Astrocyte (in vitro differentiated cells and primary cell): ENCODE results near the gene DNAJC10. TPM values are rescaled to one million over a fixed set of nuclear protein-coding genes. Genes with fewer than 3 reads are reported as not detected.

Source experiments
- DNase-seq: peaks from one replicate; pipeline ENCODE4 v3.0.0-alpha.2; 2010; ENCODE audit warnings: low read depth
- FAIRE-seq: peaks from 2 replicates; lab custom pipeline; 2011; peaks lifted over from hg19 to GRCh38; lab: Jason Lieb, UNC
- H2AFZ ChIP-seq: 2 replicates; pipeline ENCODE4 v1.6.0; 2012; ENCODE audit warnings: low read depth, low read length, inconsistent platforms
- H3K27ac ChIP-seq: 2 replicates; pipeline ENCODE4 v1.5.1; 2011; ENCODE audit warnings: low read depth, low read length, inconsistent platforms
- H3K27me3 ChIP-seq: 2 replicates; pipeline ENCODE4 v1.6.0; 2011; ENCODE audit warnings: low read length, inconsistent platforms; ENCODE audit not compliant: insufficient read depth
- H3K36me3 ChIP-seq: 2 replicates; pipeline ENCODE4 v1.5.1; 2011; ENCODE audit warnings: low read length, inconsistent platforms; ENCODE audit not compliant: insufficient read depth
- H3K4me1 ChIP-seq: 2 replicates; pipeline ENCODE4 v1.5.1; 2011; ENCODE audit warnings: low read length, inconsistent platforms; ENCODE audit not compliant: insufficient read depth
- H3K4me2 ChIP-seq: 2 replicates; pipeline ENCODE4 v1.6.0; 2012; ENCODE audit warnings: low read length, inconsistent platforms
- H3K4me3 ChIP-seq: 2 replicates; pipeline ENCODE4 v1.5.1; 2011; ENCODE audit warnings: low read depth, mild to moderate bottlenecking, low read length, inconsistent platforms; ENCODE audit not compliant: insufficient read depth
- H3K79me2 ChIP-seq: 2 replicates; pipeline ENCODE4 v1.6.0; 2012; ENCODE audit warnings: mild to moderate bottlenecking, low read length, inconsistent platforms; ENCODE audit not compliant: insufficient read depth
- H3K9ac ChIP-seq: 2 replicates; pipeline ENCODE4 v1.6.0; 2012; ENCODE audit warnings: mild to moderate bottlenecking, low read length, inconsistent platforms
- H3K9me3 ChIP-seq: 2 replicates; pipeline ENCODE4 v1.5.1; 2012; ENCODE audit warnings: low read depth, mild to moderate bottlenecking, low read length, inconsistent platforms; ENCODE audit not compliant: insufficient read depth
- H4K20me1 ChIP-seq: 2 replicates; pipeline ENCODE4 v1.6.0; 2012; ENCODE audit warnings: low read length, inconsistent platforms; ENCODE audit not compliant: insufficient read depth
- H3K27ac Mint-ChIP-seq: one replicate; pipeline ENCODE4 v1.8.0; 2021; ENCODE audit warnings: mild to moderate bottlenecking, mixed read lengths; ENCODE audit not compliant: unreplicated experiment
- H3K27me3 Mint-ChIP-seq: one replicate; pipeline ENCODE4 v1.8.0; 2021; ENCODE audit warnings: low read depth, mixed read lengths; ENCODE audit not compliant: unreplicated experiment
- H3K36me3 Mint-ChIP-seq: one replicate; pipeline ENCODE4 v1.8.0; 2021; ENCODE audit warnings: low read depth, mixed read lengths; ENCODE audit not compliant: unreplicated experiment
- H3K4me1 Mint-ChIP-seq: one replicate; pipeline ENCODE4 v1.8.0; 2021; ENCODE audit warnings: low read depth, mixed read lengths; ENCODE audit not compliant: unreplicated experiment
- H3K4me3 Mint-ChIP-seq: one replicate; pipeline ENCODE4 v1.8.0; 2021; ENCODE audit warnings: mild to moderate bottlenecking, moderate library complexity, mixed read lengths; ENCODE audit not compliant: unreplicated experiment
- H3K9me3 Mint-ChIP-seq: one replicate; pipeline ENCODE4 v1.8.0; 2021; ENCODE audit warnings: mild to moderate bottlenecking, mixed read lengths; ENCODE audit not compliant: unreplicated experiment
- EZH2 ChIP-seq: IDR thresholded peaks from 2 replicates; pipeline ENCODE4 v1.6.1; 2012; ENCODE audit warnings: mild to moderate bottlenecking, low read length, inconsistent platforms; ENCODE audit not compliant: insufficient read depth
- total RNA-seq: library from RNA; stranded (reverse); gene quantifications from 2 replicates; pipeline ENCODE4 v1.2.1, GENCODE V29; 2021
- TF ChIP-seq, protein P1 (sequence below): IDR thresholded peaks from 2 replicates; pipeline ENCODE4 v1.5.1; 2011; ENCODE audit warnings: low read depth, mild to moderate bottlenecking, inconsistent platforms, low read length, moderate library complexity; ENCODE audit not compliant: insufficient read depth

The DNAJC10 gene
- total RNA-seq, 1 donor from 2014 or later: 169 TPM

GRCh38 chr2:182715121-182715891 lies 751 bp upstream of the DNAJC10 start:
- H3K9ac ChIP-seq: peak overlapping the region; percentile 96
- no peaks in the 10 kb centered on the region for H3K9me3 Mint-ChIP-seq
- DNase-seq (peak; percentile 5), FAIRE-seq (no peak)
- peaks cover 11% of the 10 kb centered on the region for H3K4me1 Mint-ChIP-seq
- peak overlapping the region; percentile 97 for H2AFZ ChIP-seq
- H3K9me3 ChIP-seq: no peaks in the 10 kb centered on the region
- peak overlapping the region; percentile 99 for H3K4me3 ChIP-seq
- H3K36me3 ChIP-seq: peaks cover 7% of the 10 kb centered on the region
- TF ChIP-seq, protein P1, sequence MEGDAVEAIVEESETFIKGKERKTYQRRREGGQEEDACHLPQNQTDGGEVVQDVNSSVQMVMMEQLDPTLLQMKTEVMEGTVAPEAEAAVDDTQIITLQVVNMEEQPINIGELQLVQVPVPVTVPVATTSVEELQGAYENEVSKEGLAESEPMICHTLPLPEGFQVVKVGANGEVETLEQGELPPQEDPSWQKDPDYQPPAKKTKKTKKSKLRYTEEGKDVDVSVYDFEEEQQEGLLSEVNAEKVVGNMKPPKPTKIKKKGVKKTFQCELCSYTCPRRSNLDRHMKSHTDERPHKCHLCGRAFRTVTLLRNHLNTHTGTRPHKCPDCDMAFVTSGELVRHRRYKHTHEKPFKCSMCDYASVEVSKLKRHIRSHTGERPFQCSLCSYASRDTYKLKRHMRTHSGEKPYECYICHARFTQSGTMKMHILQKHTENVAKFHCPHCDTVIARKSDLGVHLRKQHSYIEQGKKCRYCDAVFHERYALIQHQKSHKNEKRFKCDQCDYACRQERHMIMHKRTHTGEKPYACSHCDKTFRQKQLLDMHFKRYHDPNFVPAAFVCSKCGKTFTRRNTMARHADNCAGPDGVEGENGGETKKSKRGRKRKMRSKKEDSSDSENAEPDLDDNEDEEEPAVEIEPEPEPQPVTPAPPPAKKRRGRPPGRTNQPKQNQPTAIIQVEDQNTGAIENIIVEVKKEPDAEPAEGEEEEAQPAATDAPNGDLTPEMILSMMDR: no peak
- no peak for TF ChIP-seq EZH2
- peaks cover 15% of the 10 kb centered on the region for H3K4me1 ChIP-seq
- H3K4me3 Mint-ChIP-seq: no peak overlapping the region
- peak overlapping the region; percentile 82 for H3K27ac ChIP-seq
- H3K27me3 ChIP-seq: no peaks in the 10 kb centered on the region
- no peak overlapping the region for H3K27ac Mint-ChIP-seq
- H3K4me2 ChIP-seq: peak overlapping the region; percentile 100
- no peaks in the 10 kb centered on the region for H3K36me3 Mint-ChIP-seq
- peaks cover 26% of the 10 kb centered on the region for H3K79me2 ChIP-seq
- no peaks in the 10 kb centered on the region for H3K27me3 Mint-ChIP-seq
- no peaks in the 10 kb centered on the region for H4K20me1 ChIP-seq

- Histone ChIP-seq H3K4me3 (peak overlapping the region; percentile 99), H3K9ac (peak overlapping the region; percentile 96), H3K4me2 (peak overlapping the region; percentile 100), H3K9me3 (no peaks in the 10 kb centered on the region), H3K27me3 (no peaks in the 10 kb centered on the region), H3K79me2 (peaks cover 26% of the 10 kb centered on the region), H3K4me1 (peaks cover 15% of the 10 kb centered on the region), H2AFZ (peak overlapping the region; percentile 97), H3K27ac (peak overlapping the region; percentile 82), H4K20me1 (no peaks in the 10 kb centered on the region), H3K36me3 (peaks cover 16% of the 10 kb centered on the region)
- Mint-ChIP-seq H3K27me3 (no peaks in the 10 kb centered on the region), H3K36me3 (no peaks in the 10 kb centered on the region), H3K9me3 (no peaks in the 10 kb centered on the region), H3K4me3 (no peak overlapping the region), H3K27ac (no peak overlapping the region), H3K4me1 (peaks cover 11% of the 10 kb centered on the region)
- TF ChIP-seq, protein P1: no peak
- TF ChIP-seq EZH2: no peak
- no peak for FAIRE-seq
- no peak for DNase-seq
Observed at GRCh38 chr2:182716650-182716979, 558 bp downstream of the DNAJC10 start.

GRCh38 chr2:182717416-182717815 lies 1.4 kb downstream of the DNAJC10 start:
- H3K9ac ChIP-seq: peak overlapping the region; percentile 96

More at GRCh38 chr2:182717416-182717815, 1.4 kb downstream of the DNAJC10 start:
- Histone ChIP-seq H3K36me3 (peaks cover 17% of the 10 kb centered on the region), H3K4me2 (peak overlapping the region; percentile 100), H4K20me1 (no peaks in the 10 kb centered on the region), H3K27me3 (no peaks in the 10 kb centered on the region), H3K4me1 (peaks cover 15% of the 10 kb centered on the region), H3K9me3 (no peaks in the 10 kb centered on the region), H3K4me3 (no peak overlapping the region), H2AFZ (no peak overlapping the region), H3K27ac (no peak overlapping the region), H3K79me2 (peaks cover 26% of the 10 kb centered on the region)
- no peak overlapping the region for H3K4me3 Mint-ChIP-seq
- TF ChIP-seq EZH2: no peak
- TF ChIP-seq, protein P1: no peak
- no peak overlapping the region for H3K27ac Mint-ChIP-seq
- peaks cover 11% of the 10 kb centered on the region for H3K4me1 Mint-ChIP-seq
- H3K36me3 Mint-ChIP-seq: no peaks in the 10 kb centered on the region
- H3K9me3 Mint-ChIP-seq: no peaks in the 10 kb centered on the region
- H3K27me3 Mint-ChIP-seq: no peaks in the 10 kb centered on the region
- FAIRE-seq (no peak), DNase-seq (no peak)
